ENCODE data around the gene PPARA. TPM values are rescaled to one million over a fixed set of nuclear protein-coding genes. Genes with fewer than 3 reads are reported as not detected.

Gene PPARA
- total RNA-seq, 4 donors from 2014 or later, result 18.9 to 43.5 (median 27.2) TPM

DNA sequence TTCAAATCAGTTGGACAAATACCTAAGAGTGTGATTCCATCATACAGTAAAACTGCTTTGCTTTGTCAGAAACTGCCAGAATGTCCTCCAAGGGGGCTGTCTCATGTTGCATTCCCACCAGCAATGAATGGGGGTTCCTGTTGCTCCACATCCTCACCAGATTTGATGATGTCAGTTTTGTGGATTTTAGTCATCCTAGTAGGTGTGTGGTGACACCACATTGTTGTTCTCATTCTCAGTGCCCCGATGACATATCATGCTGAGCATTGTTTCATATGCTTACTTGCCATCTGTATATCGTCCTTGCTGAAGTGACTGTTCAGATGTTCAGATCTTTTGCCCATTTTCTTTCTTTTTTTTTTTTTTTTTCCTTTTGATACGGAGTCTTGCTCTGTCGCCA lies 62.7 kb downstream of the PPARA start:
- H3K27me3 ChIP-seq, result no peaks in the 10 kb centered on the region
- 92 to 95% methylated on average over 4 of the region's 4 CpGs for WGBS, 2 donors
- peaks cover 3 to 90% (median 17%) of the 10 kb centered on the region in 3 donors for H3K36me3 ChIP-seq
- H3K4me3 ChIP-seq, result no peak overlapping the region
- DNase-seq (ENCODE audit: low spot score in 2 of 2), result no peak
- H3K4me1 ChIP-seq, result no peaks in the 10 kb centered on the region
- H3K9me3 ChIP-seq, result peaks cover 0 to 20% (median 4%) of the 10 kb centered on the region in 4 donors
- TF ChIP-seq EP300 (IDR thresholded peaks at IDR 0.05) (no peak), POLR2A (IDR thresholded peaks at IDR 0.05) (no peak)
- TF ChIP-seq, protein P1, sequence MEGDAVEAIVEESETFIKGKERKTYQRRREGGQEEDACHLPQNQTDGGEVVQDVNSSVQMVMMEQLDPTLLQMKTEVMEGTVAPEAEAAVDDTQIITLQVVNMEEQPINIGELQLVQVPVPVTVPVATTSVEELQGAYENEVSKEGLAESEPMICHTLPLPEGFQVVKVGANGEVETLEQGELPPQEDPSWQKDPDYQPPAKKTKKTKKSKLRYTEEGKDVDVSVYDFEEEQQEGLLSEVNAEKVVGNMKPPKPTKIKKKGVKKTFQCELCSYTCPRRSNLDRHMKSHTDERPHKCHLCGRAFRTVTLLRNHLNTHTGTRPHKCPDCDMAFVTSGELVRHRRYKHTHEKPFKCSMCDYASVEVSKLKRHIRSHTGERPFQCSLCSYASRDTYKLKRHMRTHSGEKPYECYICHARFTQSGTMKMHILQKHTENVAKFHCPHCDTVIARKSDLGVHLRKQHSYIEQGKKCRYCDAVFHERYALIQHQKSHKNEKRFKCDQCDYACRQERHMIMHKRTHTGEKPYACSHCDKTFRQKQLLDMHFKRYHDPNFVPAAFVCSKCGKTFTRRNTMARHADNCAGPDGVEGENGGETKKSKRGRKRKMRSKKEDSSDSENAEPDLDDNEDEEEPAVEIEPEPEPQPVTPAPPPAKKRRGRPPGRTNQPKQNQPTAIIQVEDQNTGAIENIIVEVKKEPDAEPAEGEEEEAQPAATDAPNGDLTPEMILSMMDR (IDR thresholded peaks at IDR 0.05), result no peak
- H3K27ac ChIP-seq, result no peak overlapping the region

DNA sequence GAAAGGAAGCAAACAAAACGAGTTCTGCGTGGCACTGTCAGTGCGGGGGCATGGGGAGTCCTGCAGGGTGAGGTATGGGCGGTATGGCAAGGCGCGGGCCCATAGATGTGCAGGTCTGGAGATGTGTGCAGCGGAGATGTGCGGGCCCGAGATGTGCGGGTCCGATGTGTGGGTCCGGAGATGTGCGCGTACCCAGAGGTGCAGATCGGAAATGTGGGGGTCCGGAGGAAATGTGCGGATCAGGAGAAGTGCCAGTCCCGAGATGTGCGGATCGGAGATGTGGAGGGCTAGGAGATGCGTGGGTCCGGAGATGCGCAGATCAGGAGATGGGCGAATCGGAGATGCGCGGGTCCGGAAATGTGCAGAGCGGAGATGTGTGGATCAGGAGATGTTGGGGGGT lies 63.8 kb downstream of the PPARA start:
- Histone ChIP-seq H3K4me1 (no peaks in the 10 kb centered on the region), H3K9me3 (peaks cover 0 to 10% (median 3%) of the 10 kb centered on the region in 4 donors), H3K27ac (no peak overlapping the region), H3K36me3 (peaks cover 6 to 90% (median 17%) of the 10 kb centered on the region in 3 donors), H3K4me3 (no peak overlapping the region), H3K27me3 (no peaks in the 10 kb centered on the region)
- TF ChIP-seq, protein P1 (IDR thresholded peaks at IDR 0.05), result no peak
- TF ChIP-seq EP300 (IDR thresholded peaks at IDR 0.05) (no peak), POLR2A (IDR thresholded peaks at IDR 0.05) (no peak)
- WGBS, 2 donors, result 96 to 97% methylated on average over 29 of the region's 29 CpGs
- DNase-seq (ENCODE audit: low spot score in 2 of 2), result no peak

DNA sequence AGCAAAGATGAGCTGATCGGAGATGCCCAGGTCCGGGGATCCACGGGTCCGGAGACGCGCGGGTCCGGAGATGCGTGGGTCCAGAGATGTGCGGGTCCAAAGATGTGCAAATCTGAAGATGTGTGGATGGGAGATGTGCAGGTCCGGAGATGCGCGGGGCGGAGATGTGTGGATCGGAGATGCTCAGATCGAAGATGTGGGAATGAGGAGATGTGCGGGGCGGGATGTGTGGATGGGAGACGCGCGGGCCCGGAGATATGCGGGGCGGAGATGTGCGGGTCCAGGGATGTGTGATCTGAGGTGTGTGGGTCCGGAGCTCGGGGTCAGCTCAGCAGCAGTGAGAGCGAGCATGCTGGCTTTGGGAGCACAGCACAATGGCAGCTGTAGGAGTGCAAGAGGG lies 64.3 kb downstream of the PPARA start:
- 98% methylated on average over 28 of the region's 28 CpGs for WGBS, 2 donors
- TF ChIP-seq, protein P1 (IDR thresholded peaks at IDR 0.05), result no peak
- no peak for TF ChIP-seq POLR2A (IDR thresholded peaks at IDR 0.05)
- no peak for TF ChIP-seq EP300 (IDR thresholded peaks at IDR 0.05)
- peaks cover 6 to 90% (median 17%) of the 10 kb centered on the region in 3 donors for H3K36me3 ChIP-seq

DNA sequence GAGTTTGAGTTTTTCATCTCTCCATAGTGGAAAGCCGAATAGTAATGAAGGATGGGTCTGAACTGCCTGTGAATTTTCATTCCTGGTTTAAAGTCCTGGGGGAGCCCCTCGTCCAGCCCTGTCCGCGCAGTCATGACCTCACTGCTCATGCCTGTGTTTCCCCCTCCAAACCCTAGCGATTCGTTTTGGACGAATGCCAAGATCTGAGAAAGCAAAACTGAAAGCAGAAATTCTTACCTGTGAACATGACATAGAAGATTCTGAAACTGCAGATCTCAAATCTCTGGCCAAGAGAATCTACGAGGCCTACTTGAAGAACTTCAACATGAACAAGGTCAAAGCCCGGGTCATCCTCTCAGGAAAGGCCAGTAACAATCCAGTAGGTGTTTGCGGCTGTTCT lies 69.3 kb downstream of the PPARA start:
- H3K36me3 ChIP-seq, result peaks cover 6 to 97% (median 7%) of the 10 kb centered on the region in 3 donors
- no peak overlapping the region for H3K27ac ChIP-seq
- TF ChIP-seq EP300 (IDR thresholded peaks at IDR 0.05) (no peak), POLR2A (IDR thresholded peaks at IDR 0.05) (no peak)
- TF ChIP-seq, protein P1 (IDR thresholded peaks at IDR 0.05), result no peak
- H3K27me3 ChIP-seq, result no peaks in the 10 kb centered on the region
- 83 to 87% methylated on average over 10 of the region's 10 CpGs for WGBS, 2 donors
- no peak overlapping the region for H3K4me3 ChIP-seq
- no peaks in the 10 kb centered on the region for H3K9me3 ChIP-seq
- H3K4me1 ChIP-seq, result no peaks in the 10 kb centered on the region
- no peak for DNase-seq (ENCODE audit: low spot score in 2 of 2)

More for the DNA sequence above, 64.3 kb downstream of the PPARA start:
- H3K4me1 ChIP-seq, result no peaks in the 10 kb centered on the region
- no peak for DNase-seq (ENCODE audit: low spot score in 2 of 2)
- H3K27me3 ChIP-seq, result no peaks in the 10 kb centered on the region
- no peak overlapping the region for H3K4me3 ChIP-seq
- H3K27ac ChIP-seq, result no peak overlapping the region
- H3K9me3 ChIP-seq, result peaks cover 0 to 5% (median 1%) of the 10 kb centered on the region in 4 donors

DNA sequence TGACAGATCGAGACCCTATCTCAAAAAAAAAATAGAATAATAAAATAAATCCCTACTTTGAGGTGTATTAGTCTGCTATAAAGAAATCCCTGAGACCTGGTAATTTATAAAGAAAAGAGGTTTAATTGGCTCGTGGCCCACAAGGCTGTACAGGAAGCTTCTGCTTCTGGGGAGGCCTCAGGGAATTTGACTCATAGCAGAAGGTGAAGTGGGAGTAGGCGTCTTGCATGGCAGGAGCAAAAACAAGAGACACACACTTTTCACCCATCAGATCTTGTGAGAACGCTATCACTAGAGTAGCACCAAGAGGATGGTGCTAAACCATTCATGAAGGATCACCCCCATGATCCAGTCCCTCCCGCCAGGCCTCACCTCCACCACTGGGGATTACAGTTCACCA lies 70.6 kb downstream of the PPARA start:
- H3K9me3 ChIP-seq, result no peaks in the 10 kb centered on the region
- TF ChIP-seq EP300 (IDR thresholded peaks at IDR 0.05) (no peak), POLR2A (IDR thresholded peaks at IDR 0.05) (no peak)
- TF ChIP-seq, protein P1 (IDR thresholded peaks at IDR 0.05), result no peak
- no peaks in the 10 kb centered on the region for H3K27me3 ChIP-seq
- 89 to 90% methylated on average over 5 of the region's 5 CpGs for WGBS, 2 donors
- H3K36me3 ChIP-seq, result peaks cover 4 to 97% (median 7%) of the 10 kb centered on the region in 3 donors
- no peak overlapping the region for H3K4me3 ChIP-seq
- H3K4me1 ChIP-seq, result no peaks in the 10 kb centered on the region
- no peak overlapping the region for H3K27ac ChIP-seq
- DNase-seq (ENCODE audit: low spot score in 2 of 2), result no peak
